Adrenal gland (tissue), 12 donors: ENCODE measurements around the gene FGGY. TPM values are rescaled to one million over a fixed set of nuclear protein-coding genes. Genes with fewer than 3 reads are reported as not detected.

ENCODE experiments used
- DNase-seq, 7 donors: peaks; one replicate each; pipeline ENCODE4 v3.0.0-alpha.2; 2019 to 2020
- H3K27ac ChIP-seq, 5 donors: fragments of 200-600 bp; sonication (generic) in 4 of 5; 1 replicate in 3 of 5; 2 replicates in 2 of 5; pipeline versions ENCODE4 v1.5.1 to v1.8.0; 2016 to 2020; ENCODE audit warnings: mild to moderate bottlenecking in 1 of 5
- H3K27me3 ChIP-seq: fragments of 200-600 bp; 2 replicates; pipeline ENCODE4 v1.8.0; 2021
- H3K36me3 ChIP-seq, 2 donors: fragments of 200-600 bp; replicated peaks in 1 of 2; 1 replicate in 1 of 2; 2 replicates in 1 of 2; pipeline versions ENCODE4 v1.5.1 to v1.8.0; 2018 to 2022
- H3K4me1 ChIP-seq, 2 donors: fragments of 200-600 bp; replicated peaks in 1 of 2; 1 replicate in 1 of 2; 2 replicates in 1 of 2; pipeline versions ENCODE4 v1.5.1 to v1.8.0; 2018 to 2021
- H3K4me3 ChIP-seq, 4 donors: fragments of 200-600 bp; sonication (generic) in 3 of 4; one replicate each; pipeline ENCODE4 v1.5.1; 2016 to 2018
- H3K9me3 ChIP-seq, 3 donors: fragments of 200-600 bp; sonication (generic) in 1 of 3; replicated peaks in 1 of 3; 1 replicate in 2 of 3; 2 replicates in 1 of 3; pipeline versions ENCODE4 v1.5.1 to v1.8.0; 2016 to 2021
- POLR2A ChIP-seq, 2 donors: fragments of 450-650 bp; IDR thresholded peaks; one replicate each; pipeline ENCODE4 v1.6.1; 2017; ENCODE audit warnings: antibody characterized with exemption in 2 of 2, mild to moderate bottlenecking in 2 of 2, moderate library complexity in 1 of 2
- WGBS, 4 donors: extraction: QIAGEN DNeasy Blood & Tissue Kit in 2 of 4; methylation state at CpG; one replicate each; pipeline versions ENCODE4 v1.1.5 to v1.1.7; 2013 to 2017; 5-methylcytosine and 5-hydroxymethylcytosine counted together
- intact Hi-C, 2 donors: fragments of 100-400 bp; cut with DNase I; formaldehyde crosslinking; loops; one replicate each; pipeline versions ENCODE4 v1.14.1 to v1.15.0; 2022 to 2023
- polyA plus RNA-seq, 3 donors: library from polyadenylated mRNA; stranded (reverse); fragments of 200-250 nt in 2 of 3; fragments of 350-450 nt in 1 of 3; fragmentation: Illumina TruSeq in 1 of 3; extraction: RNeasy Lipid Tissue Mini Kit (QIAGEN cat#74804) in 1 of 3; gene quantifications; one replicate each; pipeline ENCODE4 v1.2.3, GENCODE V29; 2013 to 2014
- total RNA-seq, 9 donors: library from RNA; depleted of rRNA in 4 of 9; stranded (reverse); fragments of >200 nt in 4 of 9; fragments of 120-200 nt in 1 of 9; fragmentation: NEBNext Ultra II Directional in 1 of 9; extraction: Animal tissue kit (Norgen Biotek cat#: 25700) in 1 of 9; gene quantifications; one replicate each; pipeline versions ENCODE4 v1.1.0 to v1.2.4, GENCODE V29; 2013 to 2023
- TF ChIP-seq, protein P1 (sequence below), 6 experiments: fragments of 450-650 bp in 4 of 6; fragments of 200-600 bp in 2 of 6; sonication (generic) in 1 of 6; IDR thresholded peaks; 1 replicate in 5 of 6; 2 replicates in 1 of 6; pipeline versions ENCODE4 v1.5.1 to v1.8.0; 2016 to 2021; ENCODE audit warnings: antibody characterized with exemption in 6 of 6, mild to moderate bottlenecking in 2 of 6, moderate library complexity in 1 of 6
- donor health status: healthy with polysubstance abuse.
- donor health status: Bipolar disorder and iron deficiency.
- donor health status: DM: yes; HTN: yes; CAD: no.
- donor health status: DM: no; HTN: no; CAD: no.
- donor health status: DM: no; HTN: no; CAD: no.
- donor health status: DM: yes; HTN: yes; CAD: no.

Gene FGGY
- total and polyA plus RNA-seq, 12 donors = 7.4 to 75.5 (median 35.0) TPM

GRCh38 chr1:59497616-59498015 is 200.7 kb downstream of the FGGY start:
- TF ChIP-seq POLR2A (IDR thresholded peaks at IDR 0.05) = no peak
- TF ChIP-seq, protein P1, sequence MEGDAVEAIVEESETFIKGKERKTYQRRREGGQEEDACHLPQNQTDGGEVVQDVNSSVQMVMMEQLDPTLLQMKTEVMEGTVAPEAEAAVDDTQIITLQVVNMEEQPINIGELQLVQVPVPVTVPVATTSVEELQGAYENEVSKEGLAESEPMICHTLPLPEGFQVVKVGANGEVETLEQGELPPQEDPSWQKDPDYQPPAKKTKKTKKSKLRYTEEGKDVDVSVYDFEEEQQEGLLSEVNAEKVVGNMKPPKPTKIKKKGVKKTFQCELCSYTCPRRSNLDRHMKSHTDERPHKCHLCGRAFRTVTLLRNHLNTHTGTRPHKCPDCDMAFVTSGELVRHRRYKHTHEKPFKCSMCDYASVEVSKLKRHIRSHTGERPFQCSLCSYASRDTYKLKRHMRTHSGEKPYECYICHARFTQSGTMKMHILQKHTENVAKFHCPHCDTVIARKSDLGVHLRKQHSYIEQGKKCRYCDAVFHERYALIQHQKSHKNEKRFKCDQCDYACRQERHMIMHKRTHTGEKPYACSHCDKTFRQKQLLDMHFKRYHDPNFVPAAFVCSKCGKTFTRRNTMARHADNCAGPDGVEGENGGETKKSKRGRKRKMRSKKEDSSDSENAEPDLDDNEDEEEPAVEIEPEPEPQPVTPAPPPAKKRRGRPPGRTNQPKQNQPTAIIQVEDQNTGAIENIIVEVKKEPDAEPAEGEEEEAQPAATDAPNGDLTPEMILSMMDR (IDR thresholded peaks at IDR 0.05) = no peak
- Histone ChIP-seq H3K27ac (peak overlapping the region in 2 of 5 donors; percentile 21 to 85), H3K27me3 (no peaks in the 10 kb centered on the region), H3K36me3 (no peaks in the 10 kb centered on the region), H3K4me3 (no peak overlapping the region), H3K4me1 (peaks cover 23 to 25% of the 10 kb centered on the region in 2 donors), H3K9me3 (no peaks in the 10 kb centered on the region)
- DNase-seq = no peak
- 80 to 91% (median 85%) methylated on average over 7 of the region's 7 CpGs for WGBS, 4 donors
- intact Hi-C loops = no loop called here

DNA sequence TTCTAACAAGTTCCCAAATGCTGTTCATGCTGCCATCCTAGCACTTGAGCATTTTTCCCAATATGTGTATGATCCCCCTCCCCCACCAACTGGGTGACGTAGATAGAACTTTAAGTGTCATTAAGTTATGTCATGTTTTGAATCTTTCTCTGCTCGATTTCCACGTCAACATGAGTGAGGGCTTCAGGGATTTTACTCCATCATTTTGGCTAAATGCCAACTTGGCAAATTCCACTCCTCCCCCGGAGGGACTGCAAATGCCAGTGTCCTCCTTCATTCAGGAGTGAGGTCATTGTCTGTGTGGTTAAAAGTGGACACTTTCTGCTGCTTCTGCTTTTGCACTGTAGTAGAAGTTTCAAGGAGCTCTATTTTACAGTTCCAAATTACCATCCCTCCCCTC is 201.7 kb downstream of the FGGY start:
- H3K36me3 ChIP-seq = no peaks in the 10 kb centered on the region
- DNase-seq = peak; percentile 54 to 80 (median 76)
- H3K27ac ChIP-seq = peak overlapping the region; percentile 60 to 88 (median 83)
- intact Hi-C loops = no loop called here
- 8 to 23% (median 19%) methylated on average over 2 to 4 of the region's 4 CpGs for WGBS, 4 donors
- H3K27me3 ChIP-seq = no peaks in the 10 kb centered on the region
- TF ChIP-seq, protein P1 (IDR thresholded peaks at IDR 0.05) = no peak
- peak in 1 of 2 donors; percentile 46 for TF ChIP-seq POLR2A (IDR thresholded peaks at IDR 0.05)
- H3K9me3 ChIP-seq = no peaks in the 10 kb centered on the region
- no peak overlapping the region for H3K4me3 ChIP-seq
- peaks cover 23 to 25% of the 10 kb centered on the region in 2 donors for H3K4me1 ChIP-seq

- no peaks in the 10 kb centered on the region for H3K9me3 ChIP-seq
- H3K27me3 ChIP-seq = no peaks in the 10 kb centered on the region
- intact Hi-C loops = no loop called here
- H3K36me3 ChIP-seq = no peaks in the 10 kb centered on the region
- peaks cover 23 to 25% of the 10 kb centered on the region in 2 donors for H3K4me1 ChIP-seq
- peak overlapping the region in 1 of 4 donors; percentile 35 for H3K4me3 ChIP-seq
- DNase-seq = peak in 3 of 7 donors; percentile 52 to 60 (median 58)
- 34 to 48% (median 42%) methylated on average over 5 of the region's 5 CpGs for WGBS, 4 donors
- TF ChIP-seq, protein P1 (IDR thresholded peaks at IDR 0.05) = no peak
- TF ChIP-seq POLR2A (IDR thresholded peaks at IDR 0.05) = no peak
- peak overlapping the region; percentile 60 to 88 (median 83) for H3K27ac ChIP-seq
Measured at GRCh38 chr1:59499273-59499942, 202.5 kb downstream of the FGGY start.

- Histone ChIP-seq H3K9me3 (no peaks in the 10 kb centered on the region), H3K27ac (peak overlapping the region; percentile 60 to 88 (median 83)), H3K4me3 (peak overlapping the region in 1 of 4 donors; percentile 35), H3K27me3 (no peaks in the 10 kb centered on the region), H3K36me3 (no peaks in the 10 kb centered on the region), H3K4me1 (peaks cover 23 to 25% of the 10 kb centered on the region in 2 donors)
- 55 to 68% (median 66%) methylated on average over 4 of the region's 4 CpGs for WGBS, 4 donors
- intact Hi-C loops = no loop called here
- no peak for TF ChIP-seq POLR2A (IDR thresholded peaks at IDR 0.05)
- TF ChIP-seq, protein P1 (IDR thresholded peaks at IDR 0.05) = no peak
- no peak for DNase-seq
Measured at GRCh38 chr1:59499943-59500569, 203.2 kb downstream of the FGGY start.
